Sigmoid colon (tissue), 4 donors: ENCODE measurements around the gene MEGF6.

Experiments
- CTCF ChIP-seq, 4 experiments: fragments of 450-650 bp in 3 of 4; fragments of 200-600 bp in 1 of 4; IDR thresholded peaks; one replicate each; pipeline ENCODE4 v1.5.1; 2016 to 2019; ENCODE audit warnings: antibody characterized with exemption in 4 of 4, mild to moderate bottlenecking in 3 of 4, moderate library complexity in 2 of 4
- EP300 ChIP-seq, 4 donors: sonication (generic); formaldehyde crosslinking; IDR thresholded peaks; one replicate each; pipeline ENCODE4 v1.6.1; 2017; ENCODE audit warnings: antibody characterized with exemption in 4 of 4
- POLR2A ChIP-seq, 2 donors: fragments of 450-650 bp; IDR thresholded peaks; one replicate each; pipeline ENCODE4 v1.6.1; 2016; ENCODE audit warnings: antibody characterized with exemption in 2 of 2, mild to moderate bottlenecking in 2 of 2, moderate library complexity in 2 of 2
- POLR2AphosphoS5 ChIP-seq, 4 donors: sonication (generic); formaldehyde crosslinking; IDR thresholded peaks; one replicate each; pipeline ENCODE4 v1.6.1; 2017; ENCODE audit warnings: antibody characterized with exemption in 4 of 4

GRCh38 chr1:3477241-3477995 is 133.9 kb downstream of the MEGF6 start:
- TF ChIP-seq CTCF (IDR thresholded peaks at IDR 0.05) (no peak), POLR2A (IDR thresholded peaks at IDR 0.05) (no peak), EP300 (IDR thresholded peaks at IDR 0.05) (no peak), POLR2AphosphoS5 (IDR thresholded peaks at IDR 0.05) (no peak)
